ENCODE data around the gene SLCO2A1.

Gene SLCO2A1

GRCh38 chr3:133930341-133930933 lies 99.3 kb downstream of the SLCO2A1 start:
- no peak for DNase-seq

- DNase-seq, result no peak
Measured at GRCh38 chr3:133928903-133929607, 100.7 kb downstream of the SLCO2A1 start.

- DNase-seq, result no peak
Measured at GRCh38 chr3:133928136-133928893, 101.4 kb downstream of the SLCO2A1 start.

- peak; percentile 69 for DNase-seq
Measured at GRCh38 chr3:133927540-133928066, 102.1 kb downstream of the SLCO2A1 start.

GRCh38 chr3:133926736-133927539 lies 102.8 kb downstream of the SLCO2A1 start:
- DNase-seq, result no peak

- DNase-seq, result no peak
Measured at GRCh38 chr3:133925960-133926735, 103.6 kb downstream of the SLCO2A1 start.

- no peak for DNase-seq
Measured at GRCh38 chr3:133924041-133924440, 105.7 kb downstream of the SLCO2A1 start.

GRCh38 chr3:133921592-133921991 lies 108.1 kb downstream of the SLCO2A1 start:
- DNase-seq, result no peak

GRCh38 chr3:133917144-133917543 lies 112.6 kb downstream of the SLCO2A1 start:
- DNase-seq, result no peak

GRCh38 chr3:133915685-133916658 lies 113.8 kb downstream of the SLCO2A1 start:
- no peak for DNase-seq

- no peak for DNase-seq
Measured at GRCh38 chr3:133914839-133915600, 114.7 kb downstream of the SLCO2A1 start.

- no peak for DNase-seq
Measured at GRCh38 chr3:133910422-133910821, 119.3 kb downstream of the SLCO2A1 start.

- no peak for DNase-seq
Measured at GRCh38 chr3:133905376-133905775, 124.3 kb downstream of the SLCO2A1 start.

GRCh38 chr3:133901847-133902246 lies 127.9 kb downstream of the SLCO2A1 start:
- DNase-seq, result no peak

GRCh38 chr3:133901083-133901482 lies 128.6 kb downstream of the SLCO2A1 start:
- DNase-seq, result no peak

- no peak for DNase-seq
Measured at GRCh38 chr3:133899311-133899710, 130.4 kb downstream of the SLCO2A1 start.

GRCh38 chr3:133897547-133897946 lies 132.2 kb downstream of the SLCO2A1 start:
- DNase-seq, result no peak

GRCh38 chr3:133896002-133896761 lies 133.5 kb downstream of the SLCO2A1 start:
- DNase-seq, result no peak
